Measurements from ENCODE around the gene SLC45A3.

DNA sequence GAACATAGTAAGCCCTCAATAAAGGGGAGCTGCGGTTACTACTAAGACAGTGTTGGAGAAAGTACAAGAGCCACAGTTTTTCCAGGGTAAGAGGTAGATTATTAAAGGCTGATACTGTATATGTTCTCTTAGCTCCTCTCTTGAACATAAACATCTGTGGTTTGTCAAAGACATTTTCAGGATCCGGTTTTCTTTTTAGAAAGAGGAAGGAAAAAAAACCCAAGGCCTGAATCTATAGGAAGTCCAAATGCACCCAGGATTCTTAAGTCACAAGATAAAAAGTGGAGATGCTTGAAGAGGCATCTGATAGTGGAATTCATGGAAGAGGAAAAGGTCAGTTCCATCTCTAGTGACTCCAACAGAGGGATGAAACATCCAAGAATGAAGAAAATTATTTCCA lies 24.6 kb upstream of the SLC45A3 start:
- TF ChIP-seq CTCF (IDR thresholded peaks at IDR 0.05; ENCODE audit: poor library complexity, severe bottlenecking) (no peak), REST (IDR thresholded peaks at IDR 0.05; ENCODE audit: borderline replicate concordance) (no peak), EP300 (conservative IDR thresholded peaks at IDR 0.05; ENCODE audit: poor library complexity, severe bottlenecking) (no peak), MXI1 (conservative IDR thresholded peaks at IDR 0.05; ENCODE audit: poor library complexity, severe bottlenecking) (no peak), POLR2AphosphoS5 (IDR thresholded peaks at IDR 0.05) (no peak)
